ENCODE results near the gene CYB5R3.

CYB5R3 gene

DNA sequence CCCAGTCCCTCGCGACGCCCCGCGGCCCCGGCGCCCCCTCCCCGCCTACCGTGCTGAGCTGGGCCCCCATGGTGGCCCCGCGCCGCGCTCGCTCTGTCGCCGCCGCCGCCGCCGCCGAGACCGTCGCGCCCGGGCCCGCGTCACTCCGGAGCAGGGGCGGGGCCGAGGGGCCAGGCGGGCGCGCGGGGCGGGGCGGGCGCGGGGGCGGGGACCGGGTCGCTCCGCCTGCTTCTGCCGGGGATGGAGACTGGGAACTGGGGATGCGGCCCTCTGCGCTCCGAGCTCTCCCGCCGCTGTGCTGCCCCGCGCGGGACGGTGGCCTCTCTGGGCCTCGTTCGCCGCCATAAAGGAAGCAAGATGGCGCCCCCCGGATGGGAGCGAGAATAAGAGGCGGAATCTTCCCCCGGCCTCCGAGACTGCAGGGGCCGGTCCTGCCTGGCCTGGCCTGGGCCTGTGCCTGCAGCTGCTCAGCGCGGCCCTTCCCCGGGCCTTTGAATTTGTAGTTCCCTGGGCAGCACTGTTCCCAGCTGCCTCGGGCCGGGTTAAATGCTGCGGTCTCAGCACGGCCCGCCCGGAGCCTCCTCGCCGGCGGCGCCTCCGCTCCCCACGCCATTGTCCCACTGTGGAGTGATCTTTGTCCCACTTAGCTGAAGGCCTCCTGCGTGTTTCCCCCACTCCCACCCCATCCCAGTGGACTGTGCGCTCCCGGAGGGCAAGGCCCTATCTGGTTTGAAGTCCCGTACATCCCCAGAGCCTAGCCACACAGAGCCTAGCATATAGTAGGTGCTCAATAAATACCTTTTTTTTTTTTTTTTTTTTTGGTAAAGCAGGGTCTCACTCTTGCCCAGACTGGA lies at the start of gene CYB5R3:
Gene CYB5R3, minus strand, starts transcription at position 147 of the 854 bp plus-strand sequence. Its CDS starts 77 bp downstream, at position 70.
- DNase-seq: peak; percentile 93

DNA sequence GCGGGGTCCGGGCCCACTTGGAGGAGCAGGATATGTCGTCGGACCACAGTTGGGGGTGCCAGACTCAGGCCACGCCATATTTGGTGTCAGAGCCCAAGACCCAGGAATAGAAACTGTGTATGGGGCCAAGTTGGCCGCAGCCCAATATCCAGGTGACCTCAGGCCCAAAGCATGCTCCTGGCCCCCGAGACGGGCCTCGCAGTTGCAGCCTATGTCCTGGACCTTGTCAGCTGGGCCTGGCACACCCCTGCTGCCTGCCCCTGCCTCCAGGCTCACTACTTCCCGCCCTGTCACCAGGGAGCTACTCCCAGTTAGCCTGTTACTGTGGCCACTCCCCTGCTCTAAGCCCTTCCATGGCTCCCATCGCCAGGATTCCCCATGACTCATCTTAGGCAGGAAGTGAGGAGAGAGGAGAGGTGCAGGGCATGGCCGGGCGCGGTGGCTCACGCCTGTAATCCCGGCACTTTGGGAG lies 48.4 kb upstream of the CYB5R3 start:
- peak; percentile 81 for DNase-seq

DNA sequence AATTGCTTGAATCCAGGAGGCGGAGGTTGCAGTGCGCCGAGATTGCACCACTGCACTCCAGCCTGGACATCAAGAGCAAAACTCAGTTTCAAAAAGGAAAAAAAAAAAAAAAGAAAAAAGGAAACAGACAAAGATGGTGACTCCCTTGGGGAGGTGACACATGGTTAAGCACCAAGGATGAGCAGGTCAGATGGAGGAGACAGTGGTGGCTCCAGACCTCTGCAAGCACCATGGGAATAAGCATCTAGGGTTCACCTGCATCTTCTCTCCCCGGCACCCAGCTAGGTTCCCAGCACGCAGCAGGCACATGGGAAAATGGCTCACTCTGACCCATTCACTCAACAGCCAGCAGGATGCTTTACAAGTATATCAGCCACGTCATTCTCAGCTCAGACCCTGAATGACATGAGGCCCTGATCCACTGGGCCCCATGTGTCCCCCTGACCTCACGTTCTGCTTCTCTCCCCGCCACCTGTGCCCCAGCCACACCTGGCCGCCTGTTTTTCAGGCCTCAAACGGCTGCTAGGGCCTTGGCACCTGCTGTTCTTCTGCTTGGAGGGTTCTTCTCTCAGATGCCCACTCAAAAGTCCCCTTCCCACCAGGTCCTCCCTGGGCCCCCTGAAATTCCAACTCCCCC lies 47.3 kb upstream of the CYB5R3 start:
- peak; percentile 39 for DNase-seq

DNA sequence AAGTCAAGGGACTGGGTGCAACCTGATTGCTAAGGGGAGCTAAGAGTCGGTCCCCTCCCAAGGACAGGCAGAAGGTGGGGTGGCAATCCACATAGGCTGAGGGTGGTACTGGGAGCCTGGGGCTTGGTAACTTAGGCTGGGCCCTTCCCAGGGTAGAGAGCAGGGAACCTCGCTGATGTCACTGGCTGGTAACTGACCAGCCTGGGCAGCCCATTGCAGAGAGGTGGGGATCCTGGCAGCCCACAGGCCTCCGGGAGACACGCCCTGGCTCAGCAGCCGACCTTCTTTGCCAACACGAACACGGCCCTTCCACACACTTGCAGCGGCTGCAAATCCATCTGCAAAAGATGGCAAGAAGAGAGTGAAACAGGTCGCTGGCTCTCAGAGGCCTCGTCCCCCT lies 46.1 kb upstream of the CYB5R3 start:
- DNase-seq: peak; percentile 46

DNA sequence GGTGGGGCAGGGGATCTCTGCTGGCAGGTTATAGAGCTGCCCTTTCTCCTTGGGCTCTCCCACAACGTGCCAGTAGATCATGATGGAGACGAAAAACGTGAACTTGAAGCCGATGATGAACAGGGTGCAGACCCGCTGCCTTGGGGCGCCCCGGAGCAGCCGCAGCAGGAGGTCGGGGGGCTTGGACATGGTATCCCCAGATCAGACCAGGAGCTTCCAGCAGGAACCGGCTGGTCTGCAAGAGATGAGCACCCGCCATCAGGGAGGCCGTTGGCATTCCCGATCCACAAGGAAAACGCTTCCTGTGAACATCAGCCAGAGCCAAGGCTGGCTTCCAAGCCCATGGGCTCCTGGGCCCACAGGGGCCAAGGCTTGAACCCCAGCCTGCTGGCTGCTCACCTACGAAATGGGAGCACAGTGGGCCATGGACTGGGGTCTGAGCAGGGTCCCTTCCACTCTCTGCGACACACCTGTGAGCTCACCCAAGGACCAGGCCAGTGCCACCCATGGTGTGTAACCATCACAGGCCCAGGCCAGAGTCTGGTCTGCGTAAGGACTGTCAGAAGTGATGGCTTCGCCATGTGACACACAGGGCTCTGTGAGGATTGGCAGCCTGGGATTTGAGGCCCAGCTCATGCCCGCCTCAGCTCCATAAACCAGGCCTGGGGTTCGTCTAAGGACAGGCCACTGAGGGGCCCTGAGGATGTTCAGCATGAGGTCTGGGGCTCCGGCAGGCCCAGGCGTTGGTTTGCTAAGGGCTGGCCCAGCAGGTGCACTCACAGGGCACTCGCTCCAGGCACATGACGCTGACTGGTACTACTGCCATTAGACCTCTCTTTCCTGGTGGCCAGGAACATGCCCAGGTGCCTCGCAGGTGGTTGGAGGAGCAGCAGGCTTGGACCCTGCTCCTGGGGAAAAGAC lies 44.8 kb upstream of the CYB5R3 start:
- DNase-seq: no peak

DNA sequence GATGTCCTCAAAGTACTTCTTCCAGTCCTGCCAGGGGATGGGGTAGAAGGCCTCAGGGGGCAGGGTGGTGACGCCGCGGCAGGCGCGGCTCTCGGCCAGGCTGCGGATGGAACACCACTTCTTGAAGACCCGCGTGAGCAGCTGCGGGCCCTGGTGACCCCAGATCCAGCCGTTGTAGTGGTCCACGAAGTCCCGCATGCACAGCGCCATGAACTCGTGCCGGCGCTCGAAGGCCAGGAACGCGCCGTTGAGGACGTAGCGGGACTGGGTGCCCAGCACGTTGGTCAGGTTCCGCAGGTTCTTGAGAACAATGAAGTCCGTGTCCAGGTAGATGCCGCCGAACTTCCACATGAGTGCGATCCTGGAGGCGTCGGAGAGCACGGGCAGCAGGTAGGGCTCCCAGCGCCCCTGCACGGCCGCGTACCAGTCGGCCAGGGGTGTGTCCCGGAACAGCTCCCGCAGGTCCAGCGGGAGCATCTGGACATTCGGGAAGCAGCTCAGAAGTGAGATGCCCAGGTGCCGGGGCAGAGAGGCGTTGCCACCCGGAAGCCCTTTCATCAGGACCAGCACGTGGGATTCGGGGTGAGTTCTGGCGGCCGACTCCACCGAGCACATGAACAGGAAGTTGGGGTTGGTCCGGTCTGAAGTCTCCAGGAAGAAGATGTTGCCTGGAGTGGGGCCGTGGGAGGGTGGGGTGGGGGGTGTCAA lies 44.0 kb upstream of the CYB5R3 start:
- DNase-seq: peak; percentile 18

DNA sequence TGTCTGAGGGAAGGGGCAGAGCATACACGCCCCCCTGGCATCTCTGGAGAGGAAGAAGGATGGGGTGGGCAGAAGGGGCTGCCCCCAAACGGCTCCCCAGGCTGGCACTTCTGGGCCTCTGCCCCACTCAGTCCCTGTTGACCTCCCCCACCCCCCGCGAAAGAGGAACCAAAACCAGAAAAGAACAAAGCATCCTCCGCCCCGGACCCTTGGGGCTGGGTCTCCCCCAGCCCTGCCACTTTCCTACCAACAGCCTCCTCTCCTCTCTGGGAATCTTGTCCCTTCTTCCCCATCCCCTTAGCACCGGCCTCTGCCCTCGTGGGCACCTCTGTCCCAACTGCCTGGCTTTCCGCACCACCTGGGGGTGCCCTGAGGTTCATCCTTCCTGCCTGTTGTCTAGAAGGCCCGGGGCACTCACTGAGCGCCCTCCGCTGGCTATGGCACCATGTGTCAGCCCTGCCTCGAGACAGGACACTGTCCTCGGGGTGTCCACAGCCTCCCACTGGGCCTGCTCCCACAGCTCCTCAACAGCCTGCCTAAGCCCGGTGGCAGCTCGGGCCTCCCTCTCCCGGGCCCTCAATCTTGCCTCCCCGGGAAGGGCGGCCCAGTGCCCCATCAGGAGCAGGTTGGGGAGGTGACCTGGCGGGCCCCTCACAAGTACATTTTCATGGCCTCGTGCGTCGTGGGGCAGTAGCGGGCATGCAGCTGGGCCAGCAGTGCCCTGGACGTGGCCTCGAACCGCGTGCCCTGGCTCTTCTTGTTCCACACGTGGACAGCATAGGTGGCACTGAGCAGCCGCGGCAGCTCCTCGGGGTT lies 43.3 kb upstream of the CYB5R3 start:
- peak; percentile 17 for DNase-seq

DNA sequence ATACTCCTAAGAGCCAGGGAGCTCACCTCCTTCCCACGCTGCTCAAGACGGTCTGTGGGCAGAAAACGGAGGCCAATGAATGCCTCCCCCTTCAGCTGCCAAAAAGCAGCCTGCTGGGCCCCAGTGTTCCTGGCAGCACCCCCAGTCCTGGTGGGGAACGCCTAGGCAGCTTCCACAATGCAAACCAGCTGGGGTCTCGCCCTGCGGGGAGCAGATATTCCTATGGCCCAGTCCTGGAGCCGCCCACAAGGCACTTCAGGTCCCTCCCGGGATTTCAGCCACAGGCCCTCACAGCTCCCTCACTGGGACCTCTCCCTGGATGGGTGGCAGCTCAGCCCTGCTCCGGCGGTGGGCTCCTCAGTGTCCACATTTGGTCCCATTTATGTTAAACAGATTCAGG lies 42.2 kb upstream of the CYB5R3 start:
- peak; percentile 50 for DNase-seq

DNA sequence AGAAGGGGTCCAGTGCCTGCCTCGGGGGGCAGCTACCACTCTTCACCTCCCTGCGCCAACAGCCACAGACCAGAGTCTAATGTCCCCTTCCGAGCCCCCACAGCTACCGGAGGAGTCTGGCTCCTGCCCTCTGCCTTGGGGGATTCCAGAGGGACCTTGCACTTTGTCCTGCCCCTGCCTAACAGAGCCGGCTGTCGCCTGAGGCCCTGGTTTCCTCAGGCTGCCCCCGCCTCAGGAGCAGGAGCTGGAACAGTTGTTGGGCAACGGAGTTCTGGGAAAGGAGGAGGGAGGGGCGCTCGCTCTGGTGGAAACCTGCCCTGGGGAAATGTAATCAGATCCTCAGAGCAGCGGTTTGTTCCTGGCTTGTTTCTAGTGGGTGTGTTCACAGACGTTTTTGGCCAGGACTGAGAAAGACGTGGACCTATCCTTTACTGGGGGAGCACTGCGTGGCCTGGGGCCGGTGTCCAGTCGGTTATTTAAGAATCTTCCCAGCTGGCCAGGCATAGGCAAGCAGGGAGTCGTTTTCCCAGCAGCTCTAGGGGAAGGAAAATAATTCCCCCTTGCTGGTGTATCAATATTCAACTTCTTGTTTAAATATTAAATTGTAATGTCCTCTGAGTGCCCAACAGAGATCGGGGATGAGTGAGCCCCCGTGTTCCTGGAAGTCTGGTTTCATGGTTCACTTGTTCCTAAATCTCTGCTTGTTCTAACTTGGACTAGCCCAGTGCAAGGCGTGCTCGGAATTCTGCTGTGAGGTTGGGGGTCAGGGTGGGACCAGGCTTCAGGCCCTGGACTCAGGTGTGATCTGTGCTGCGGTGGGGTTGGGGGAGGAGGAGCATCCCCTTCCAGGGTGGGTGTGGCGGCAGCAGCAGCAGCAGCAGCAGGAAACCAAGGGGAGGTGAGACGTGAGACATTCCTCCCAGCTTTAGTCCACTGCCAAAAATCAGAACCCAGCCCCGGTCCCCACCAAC lies 39.3 kb upstream of the CYB5R3 start:
- DNase-seq: peak; percentile 91

DNA sequence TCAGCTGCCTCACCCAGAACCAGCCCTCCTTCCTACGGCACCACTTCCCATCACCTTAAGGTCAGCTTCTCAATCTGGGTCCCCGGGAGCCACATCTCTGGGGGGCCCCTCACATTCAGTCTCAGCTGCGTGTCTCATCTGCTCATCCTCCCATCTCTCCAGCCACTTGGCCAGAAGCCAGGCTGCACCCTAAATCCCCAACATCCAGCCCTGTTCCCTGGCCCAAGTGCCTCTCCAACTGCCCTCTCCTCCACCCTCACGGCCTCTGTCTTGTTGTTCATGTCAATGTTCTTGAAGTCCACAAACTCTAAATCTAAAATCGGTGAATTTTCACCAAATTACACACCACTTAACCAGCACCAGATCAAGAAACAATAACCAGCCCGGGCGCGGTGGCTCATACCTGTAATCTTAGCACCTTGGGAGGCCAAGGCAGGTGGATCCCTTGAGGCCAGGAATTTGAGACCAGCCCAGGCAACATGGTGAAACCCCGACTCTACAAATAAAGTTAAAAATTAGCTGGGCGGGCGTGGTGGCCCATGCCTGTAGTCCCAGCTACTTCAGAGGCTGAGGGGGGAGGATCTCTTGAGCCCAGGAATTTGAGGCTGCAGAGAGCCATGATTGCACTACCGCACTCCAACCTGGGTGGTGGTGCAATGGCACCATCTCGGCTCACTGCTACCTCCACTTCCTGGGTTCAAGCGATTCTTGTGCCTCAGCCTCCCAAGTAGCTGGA lies 37.7 kb upstream of the CYB5R3 start:
- DNase-seq: peak; percentile 43

DNA sequence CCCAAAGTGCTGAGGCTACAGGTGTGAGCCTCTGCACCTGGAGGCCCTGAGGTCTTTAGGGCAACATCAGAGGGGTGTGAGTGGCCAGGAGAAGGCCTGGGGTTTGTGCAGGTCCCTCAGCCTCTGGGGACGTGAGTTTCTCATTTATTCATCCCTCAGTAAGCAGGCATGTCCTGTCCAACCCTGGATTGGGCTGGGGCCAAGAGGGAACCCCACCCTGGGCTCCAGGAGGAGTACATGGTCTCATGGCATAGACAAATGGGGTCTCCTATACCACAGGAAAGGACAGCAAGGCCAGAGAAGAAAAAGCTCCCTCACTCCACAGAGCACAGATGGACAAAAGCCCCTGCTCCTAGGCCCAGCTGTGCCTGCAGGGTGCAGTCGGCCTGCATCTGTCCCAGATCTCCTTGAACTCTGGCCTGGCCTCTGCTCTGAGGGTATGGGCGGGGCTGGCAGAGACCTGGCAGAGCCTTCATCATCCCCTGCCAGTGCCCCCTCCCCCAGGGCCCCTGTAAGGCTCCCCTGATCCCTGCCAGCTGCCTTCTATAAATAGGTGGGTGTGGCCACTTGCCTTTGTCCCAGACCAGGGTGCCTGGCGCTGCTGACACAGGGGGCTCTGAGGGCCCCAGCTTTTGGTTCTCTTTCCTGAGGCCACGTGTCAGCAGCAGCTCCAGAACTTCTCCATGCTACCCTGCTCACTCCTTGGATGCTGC lies 36.9 kb upstream of the CYB5R3 start:
- peak; percentile 56 for DNase-seq

DNA sequence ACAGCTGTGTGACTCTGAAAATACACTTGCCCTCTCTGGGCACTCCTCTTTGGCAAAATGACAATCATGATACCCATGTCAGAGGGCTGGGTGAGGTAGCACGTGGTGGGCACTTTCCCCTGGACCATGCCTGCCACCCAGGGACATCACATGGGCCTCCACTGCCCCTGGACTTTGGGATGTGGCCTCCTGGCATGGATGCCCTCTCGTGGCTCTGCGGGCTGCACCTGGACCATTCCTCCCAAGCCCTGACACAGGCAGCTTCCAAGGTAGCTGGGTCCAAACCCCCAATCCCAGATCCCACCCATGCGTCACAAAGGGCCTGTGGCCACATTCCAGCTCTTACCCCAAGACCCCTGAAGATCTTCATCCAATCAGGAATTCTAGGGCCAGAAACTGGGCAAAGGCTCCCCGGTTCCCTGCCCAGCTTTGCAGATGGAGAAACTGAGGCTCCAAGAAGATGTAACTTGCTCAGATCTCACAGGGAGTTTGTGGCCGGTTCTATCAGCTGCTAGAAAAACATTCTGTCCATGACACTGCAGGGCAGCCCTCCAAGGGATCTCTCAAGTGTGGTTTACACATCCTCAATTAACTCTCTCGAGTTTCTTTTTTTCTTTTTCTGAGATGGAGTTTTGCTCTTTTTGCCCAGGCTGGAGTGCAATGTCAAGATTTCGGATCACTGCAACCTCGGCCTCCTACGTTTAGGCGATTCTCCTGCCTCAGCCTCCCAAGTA lies 35.4 kb upstream of the CYB5R3 start:
- DNase-seq: peak; percentile 42

DNA sequence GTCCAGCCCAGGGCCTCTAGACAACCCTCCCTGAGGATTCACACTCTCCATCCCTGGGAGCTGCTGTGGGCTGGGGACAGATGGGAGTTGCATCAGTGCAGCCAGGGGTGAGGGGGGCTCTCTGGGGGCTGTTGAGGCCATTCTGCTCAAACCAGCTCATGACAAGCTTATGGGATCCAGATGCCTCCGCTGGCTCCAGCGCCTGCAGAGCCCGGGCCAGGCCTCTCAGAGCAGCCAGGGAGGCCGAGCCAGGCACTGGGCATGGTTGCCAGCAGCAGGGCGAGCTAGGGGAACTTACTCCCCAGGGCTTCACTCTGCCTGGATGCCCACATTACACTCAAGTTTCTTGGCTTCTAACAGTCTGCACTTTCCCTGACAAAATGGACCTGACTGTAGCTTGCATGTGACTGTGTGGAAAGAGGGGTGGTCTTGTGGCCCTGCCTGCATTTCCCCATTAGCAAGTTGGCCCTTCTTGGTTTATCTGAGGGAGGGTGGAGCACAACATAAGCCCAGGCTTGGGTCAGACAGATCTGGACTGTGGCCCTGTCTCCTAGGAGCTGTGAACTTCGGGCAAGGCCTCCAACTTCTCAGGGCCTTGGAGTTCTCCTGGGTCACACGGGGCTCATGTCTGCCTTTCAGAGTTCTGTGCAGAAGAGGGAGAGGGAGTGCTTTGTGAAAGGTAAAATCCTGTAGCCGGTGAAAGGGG lies 34.5 kb upstream of the CYB5R3 start:
- DNase-seq: peak; percentile 63

DNA sequence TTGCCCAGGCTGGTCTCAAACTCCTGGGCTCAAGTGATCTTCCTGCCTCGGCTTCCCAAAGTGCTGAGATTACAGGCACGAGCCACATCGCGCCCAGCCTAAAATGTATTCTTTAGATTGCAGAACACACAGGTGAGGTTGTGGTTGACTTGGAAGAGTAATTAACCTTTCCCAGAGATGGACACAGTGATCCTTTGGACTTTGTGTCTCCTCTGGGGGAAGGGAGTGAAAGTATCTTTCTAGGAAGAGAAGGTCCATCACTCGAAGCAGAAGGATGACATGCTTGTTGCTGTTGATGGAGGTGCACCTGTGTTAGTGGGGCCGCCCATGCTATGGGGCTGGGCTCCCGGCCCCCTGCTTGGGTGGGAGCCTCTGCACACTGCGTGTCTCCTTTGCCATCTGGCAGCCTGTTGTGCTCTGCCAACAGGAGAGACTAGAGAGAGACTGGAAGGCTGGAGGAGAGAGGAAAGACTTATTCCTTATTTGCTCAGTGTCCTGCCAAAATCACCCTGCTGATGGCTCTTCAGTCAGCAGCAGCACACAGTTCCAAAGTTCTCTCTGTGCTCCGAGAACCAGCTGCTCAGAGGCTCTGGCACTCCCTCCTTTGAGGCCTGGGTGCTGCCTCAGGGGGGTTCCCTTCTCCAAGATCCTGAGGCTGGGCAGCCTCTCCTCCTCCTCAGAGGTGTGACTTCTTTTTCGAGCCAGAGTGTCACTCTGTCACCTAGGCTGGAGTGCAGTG lies 33.1 kb upstream of the CYB5R3 start:
- DNase-seq: peak; percentile 33

DNA sequence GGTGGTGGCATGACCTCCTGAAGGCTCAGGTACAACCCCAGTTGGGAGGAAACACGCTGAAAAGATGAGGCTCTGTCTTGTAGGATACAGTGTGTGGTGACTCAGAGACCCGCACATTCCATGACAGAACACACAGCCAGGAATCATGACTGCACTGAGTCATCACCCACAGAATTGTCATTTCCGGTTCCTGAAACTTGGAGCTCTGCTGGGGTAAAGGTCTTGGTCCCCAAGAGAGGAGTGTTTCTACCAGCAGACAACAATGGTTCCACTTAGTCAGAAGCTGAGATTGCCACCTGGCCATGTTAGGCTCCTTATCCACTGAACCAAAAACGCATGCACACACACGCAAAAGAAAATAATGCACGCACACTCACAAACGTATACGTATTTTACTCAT lies 31.5 kb upstream of the CYB5R3 start:
- DNase-seq: no peak

DNA sequence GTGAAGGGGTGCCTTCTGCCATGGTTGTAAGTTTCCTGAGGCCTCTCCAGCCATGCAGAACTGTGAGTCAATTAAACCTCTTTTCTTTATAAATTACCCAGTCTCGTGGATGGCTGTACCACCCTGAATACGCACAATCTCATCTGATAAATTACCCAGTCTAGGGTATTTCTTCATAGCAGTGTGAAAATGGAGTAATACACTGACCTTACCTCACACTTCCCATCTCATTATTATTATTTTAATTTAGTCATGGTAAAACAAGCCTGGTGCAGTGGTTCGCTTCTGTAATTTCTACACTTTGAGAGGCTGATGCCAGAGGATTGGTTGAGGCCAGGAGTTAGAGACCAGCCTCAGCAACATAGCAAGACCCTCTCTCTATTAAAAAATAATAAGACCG lies 30.5 kb upstream of the CYB5R3 start:
- DNase-seq: no peak

DNA sequence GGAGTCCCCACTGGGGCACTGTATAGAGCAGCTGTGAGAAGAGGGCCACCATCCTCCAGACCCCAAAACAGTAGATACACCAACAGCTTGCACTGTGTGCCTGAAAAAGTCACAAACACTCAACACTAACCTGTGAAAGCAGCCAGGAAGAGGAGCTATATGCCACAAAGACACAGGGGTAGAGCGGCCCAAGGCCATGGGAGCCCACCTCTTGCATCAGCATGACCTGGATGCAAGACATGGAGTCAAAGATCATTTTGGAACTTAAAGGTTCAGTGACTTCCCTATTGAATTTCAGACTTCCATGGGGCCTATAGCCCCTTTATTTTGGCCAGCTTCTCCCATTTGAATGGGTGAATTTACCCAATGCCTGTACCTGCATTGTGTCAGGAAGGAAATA lies 29.7 kb upstream of the CYB5R3 start:
- DNase-seq: no peak
